OCI-LY7 (cell line): ENCODE data around the gene LPGAT1.

Source experiments
- EZH2phosphoT487 ChIP-seq: fragments of 200-600 bp; sonication (generic); IDR thresholded peaks from 2 replicates; pipeline ENCODE4 v1.6.1; 2018; ENCODE audit warnings: low read depth, borderline replicate concordance, mild to moderate bottlenecking, mixed run types, antibody characterized with exemption, low read length, moderate library complexity, mixed read lengths
- TF ChIP-seq, protein P1 (sequence below): fragments of 200-600 bp; sonication (generic); conservative IDR thresholded peaks from 2 replicates; pipeline ENCODE4 v1.5.1; 2014; ENCODE audit warnings: mild to moderate bottlenecking, antibody characterized with exemption, low read length, moderate library complexity, mixed read lengths

- TF ChIP-seq, protein P1, sequence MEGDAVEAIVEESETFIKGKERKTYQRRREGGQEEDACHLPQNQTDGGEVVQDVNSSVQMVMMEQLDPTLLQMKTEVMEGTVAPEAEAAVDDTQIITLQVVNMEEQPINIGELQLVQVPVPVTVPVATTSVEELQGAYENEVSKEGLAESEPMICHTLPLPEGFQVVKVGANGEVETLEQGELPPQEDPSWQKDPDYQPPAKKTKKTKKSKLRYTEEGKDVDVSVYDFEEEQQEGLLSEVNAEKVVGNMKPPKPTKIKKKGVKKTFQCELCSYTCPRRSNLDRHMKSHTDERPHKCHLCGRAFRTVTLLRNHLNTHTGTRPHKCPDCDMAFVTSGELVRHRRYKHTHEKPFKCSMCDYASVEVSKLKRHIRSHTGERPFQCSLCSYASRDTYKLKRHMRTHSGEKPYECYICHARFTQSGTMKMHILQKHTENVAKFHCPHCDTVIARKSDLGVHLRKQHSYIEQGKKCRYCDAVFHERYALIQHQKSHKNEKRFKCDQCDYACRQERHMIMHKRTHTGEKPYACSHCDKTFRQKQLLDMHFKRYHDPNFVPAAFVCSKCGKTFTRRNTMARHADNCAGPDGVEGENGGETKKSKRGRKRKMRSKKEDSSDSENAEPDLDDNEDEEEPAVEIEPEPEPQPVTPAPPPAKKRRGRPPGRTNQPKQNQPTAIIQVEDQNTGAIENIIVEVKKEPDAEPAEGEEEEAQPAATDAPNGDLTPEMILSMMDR, result no peak
- no peak for TF ChIP-seq EZH2phosphoT487
These were observed 48.9 kb upstream of the LPGAT1 start for GRCh38 chr1:211879475-211879874.
